ENCODE measurements around the gene PLSCR4.

- TF ChIP-seq EP300 (IDR thresholded peaks at IDR 0.05) (no peak), POLR2A (IDR thresholded peaks at IDR 0.05) (no peak), CTCF (IDR thresholded peaks at IDR 0.05) (no peak), POLR2AphosphoS5 (IDR thresholded peaks at IDR 0.05) (no peak)
These were observed 91.9 kb downstream of the PLSCR4 start for GRCh38 chr3:146159037-146159436.

Measured in suprapubic skin (tissue), 4 donors.